ENCODE results near the gene DIPK1B. TPM values are rescaled to one million over a fixed set of nuclear protein-coding genes. Genes with fewer than 3 reads are reported as not detected.

Gene DIPK1B
- total RNA-seq, 4 donors from 2014 or later, result 4.4 to 12.8 (median 7.5) TPM

- peak; percentile 65 for ATAC-seq (ENCODE audit: low FRiP score)
- no peak for TF ChIP-seq CTCF (IDR thresholded peaks at IDR 0.05)
- DNase-seq (ENCODE audit: low spot score), result peak; percentile 35
Measured at GRCh38 chr9:136679431-136679941, 32.9 kb upstream of the DIPK1B start.

GRCh38 chr9:136681029-136681428, 31.3 kb upstream of the DIPK1B start:
- no peak for DNase-seq (ENCODE audit: low spot score)
- ATAC-seq (ENCODE audit: low FRiP score), result no peak
- no peak for TF ChIP-seq CTCF (IDR thresholded peaks at IDR 0.05)

GRCh38 chr9:136681945-136682699, 30.2 kb upstream of the DIPK1B start:
- DNase-seq (ENCODE audit: low spot score) (no peak), ATAC-seq (ENCODE audit: low FRiP score) (no peak)
- TF ChIP-seq CTCF (IDR thresholded peaks at IDR 0.05), result no peak

GRCh38 chr9:136682710-136683109, 29.7 kb upstream of the DIPK1B start:
- no peak for ATAC-seq (ENCODE audit: low FRiP score)
- DNase-seq (ENCODE audit: low spot score), result no peak
- TF ChIP-seq CTCF (IDR thresholded peaks at IDR 0.05), result no peak

GRCh38 chr9:136683173-136683745, 29.1 kb upstream of the DIPK1B start:
- no peak for DNase-seq (ENCODE audit: low spot score)
- TF ChIP-seq CTCF (IDR thresholded peaks at IDR 0.05), result no peak
- ATAC-seq (ENCODE audit: low FRiP score), result no peak

GRCh38 chr9:136683755-136684154, 28.6 kb upstream of the DIPK1B start:
- DNase-seq (ENCODE audit: low spot score) (no peak), ATAC-seq (ENCODE audit: low FRiP score) (no peak)
- TF ChIP-seq CTCF (IDR thresholded peaks at IDR 0.05), result no peak

- ATAC-seq (ENCODE audit: low FRiP score), result no peak
- DNase-seq (ENCODE audit: low spot score), result no peak
- no peak for TF ChIP-seq CTCF (IDR thresholded peaks at IDR 0.05)
Measured at GRCh38 chr9:136684339-136684738, 28.0 kb upstream of the DIPK1B start.
